Subcutaneous adipose tissue (tissue), 4 donors: ENCODE data around the gene KRTAP10-4. TPM values are rescaled to one million over a fixed set of nuclear protein-coding genes. Genes with fewer than 3 reads are reported as not detected.
"Not testable (repeated sequence)": the region's sequence is repeated elsewhere in the genome, so short reads cannot be mapped to it uniquely, and the experiment has no call there.

ENCODE experiments used
- CTCF ChIP-seq: fragments of 450-650 bp; IDR thresholded peaks from one replicate; pipeline ENCODE4 v1.5.1; 2016; ENCODE audit warnings: low read depth, mild to moderate bottlenecking, control low read depth, antibody characterized with exemption, moderate library complexity
- total RNA-seq, 4 donors: library from RNA; depleted of rRNA; stranded (reverse); fragments of >200 nt; gene quantifications; one replicate each; pipeline ENCODE4 v1.1.0, GENCODE V29; 2016

KRTAP10-4 gene
- total RNA-seq, 4 donors from 2014 or later = not detected

GRCh38 chr21:44594406-44594916, 20.9 kb downstream of the KRTAP10-4 start:
- TF ChIP-seq CTCF = no peak

DNA sequence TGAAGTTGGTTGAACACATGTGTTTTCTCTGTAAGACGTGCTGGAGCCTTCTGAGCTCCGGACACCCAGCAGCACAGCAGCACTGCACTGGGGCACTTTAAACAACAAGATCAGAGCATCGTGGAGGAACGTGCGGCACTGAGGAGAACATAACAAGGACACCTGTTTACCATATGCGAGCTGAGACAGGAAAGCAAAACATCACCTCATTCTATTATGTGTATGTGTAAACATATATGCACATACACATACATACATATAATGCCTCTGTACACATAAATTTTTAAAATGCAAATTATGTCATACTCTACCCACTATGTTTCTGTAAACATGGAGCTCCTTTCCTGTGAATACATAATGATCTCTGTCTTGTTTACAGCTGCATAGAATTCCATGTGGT, 22.0 kb downstream of the KRTAP10-4 start:
- no peak for TF ChIP-seq CTCF

DNA sequence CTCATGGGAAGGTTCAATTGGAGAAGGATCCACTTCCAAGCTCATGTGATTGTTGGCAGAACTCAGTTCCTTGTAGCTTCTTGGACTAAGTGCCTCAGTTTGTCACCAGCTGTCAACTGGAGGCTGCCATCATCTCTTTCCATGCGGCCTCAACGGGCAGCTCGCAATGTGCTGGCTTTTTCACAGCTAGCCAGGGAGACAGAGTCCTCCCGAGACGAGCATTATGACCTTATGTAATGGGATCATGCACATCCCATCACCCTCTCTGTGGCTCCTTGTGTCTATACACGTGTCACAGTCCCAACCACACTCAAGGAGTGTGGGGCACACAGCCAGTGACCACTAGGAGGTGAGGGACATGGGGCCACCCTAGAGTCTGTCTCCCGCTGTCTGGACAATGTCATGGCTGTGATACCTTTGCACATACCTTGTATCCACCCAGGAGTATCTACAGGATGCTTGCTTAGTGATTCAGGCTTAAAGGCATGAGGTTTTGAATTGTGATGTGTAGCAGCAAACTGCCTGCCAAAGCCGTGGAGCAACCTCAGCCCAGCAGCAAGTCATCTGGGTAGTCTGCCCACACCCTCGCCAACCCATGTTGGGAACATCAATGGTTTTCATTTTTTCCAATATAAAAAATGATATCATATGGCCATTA, 22.7 kb downstream of the KRTAP10-4 start:
- no peak for TF ChIP-seq CTCF

DNA sequence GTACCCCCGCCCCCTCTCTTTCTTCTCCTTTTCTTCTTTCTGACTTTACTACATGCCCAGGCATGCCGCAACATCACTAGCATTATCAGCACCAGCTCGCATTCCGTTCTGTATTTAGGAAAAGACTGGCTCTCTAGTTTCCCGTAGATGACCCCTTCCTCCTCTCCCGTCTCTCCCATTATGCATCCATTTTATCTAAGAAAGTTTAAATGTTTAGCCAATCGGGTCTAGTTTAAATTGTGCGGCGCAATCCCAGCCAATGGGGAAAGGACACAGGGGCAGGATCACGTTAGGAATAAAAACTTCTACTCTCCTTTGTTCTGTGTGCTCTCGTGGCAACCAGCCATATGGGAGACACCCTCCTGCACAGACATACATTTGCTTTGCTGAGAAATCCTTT, 24.5 kb downstream of the KRTAP10-4 start:
- TF ChIP-seq CTCF = no peak

DNA sequence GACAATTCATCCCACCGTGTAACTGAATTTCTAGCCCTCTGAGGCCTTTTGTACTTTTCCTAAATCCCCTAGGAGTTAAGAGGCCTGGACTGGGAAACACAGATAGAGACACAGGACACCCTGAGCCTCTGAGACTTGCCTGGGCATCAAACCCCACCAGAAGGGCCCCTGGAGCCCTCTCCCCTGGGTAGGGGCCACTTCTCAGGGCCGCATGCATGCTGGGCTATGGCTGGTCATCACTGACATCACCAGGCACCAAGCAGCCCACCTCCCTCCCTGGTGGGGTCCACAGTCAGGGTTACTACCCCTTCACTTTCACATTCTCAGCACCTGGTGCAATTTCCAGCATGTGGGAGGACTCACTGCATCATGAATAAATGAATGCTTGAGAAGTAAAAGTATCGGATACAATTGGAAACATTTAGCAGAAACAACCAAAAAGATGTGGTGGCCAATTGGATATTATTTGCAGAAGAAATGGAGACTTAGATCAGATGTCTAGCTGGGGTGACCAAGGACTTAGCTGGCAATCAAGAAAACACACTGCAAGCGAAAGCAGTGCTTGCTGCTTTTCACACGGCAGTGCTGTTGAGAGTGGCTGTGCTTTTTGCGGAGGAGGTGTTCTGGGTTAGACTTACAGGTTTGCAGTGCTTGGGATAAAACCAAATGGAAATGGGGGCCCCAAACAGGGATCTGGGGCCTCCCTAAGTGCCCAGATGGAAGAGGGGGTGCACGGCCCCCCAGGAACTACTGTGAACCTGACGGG, 25.9 kb downstream of the KRTAP10-4 start:
- TF ChIP-seq CTCF = no peak

- not testable (repeated sequence) for TF ChIP-seq CTCF
Observed at GRCh38 chr21:44600118-44600978, 26.8 kb downstream of the KRTAP10-4 start, which contains the start of gene KRTAP10-7. KRTAP10-7 (plus strand) TSS chr21:44600597; CDS start chr21:44600622, 25 bp downstream.
